ENCODE data around the gene SLC1A2. TPM values are rescaled to one million over a fixed set of nuclear protein-coding genes. Genes with fewer than 3 reads are reported as not detected.

Gene SLC1A2
- total RNA-seq, 1 experiment from 2014 or later: 0.50 TPM

GRCh38 chr11:35304900-35305460, 114.4 kb downstream of the SLC1A2 start (continued):
- TF ChIP-seq PRDM15 (CRISPR knock-in tag; IDR thresholded peaks at IDR 0.05) (no peak), SMAD4 (CRISPR knock-in tag; IDR thresholded peaks at IDR 0.05) (no peak), ZNF423 (CRISPR knock-in tag; IDR thresholded peaks at IDR 0.05) (no peak)

DNA sequence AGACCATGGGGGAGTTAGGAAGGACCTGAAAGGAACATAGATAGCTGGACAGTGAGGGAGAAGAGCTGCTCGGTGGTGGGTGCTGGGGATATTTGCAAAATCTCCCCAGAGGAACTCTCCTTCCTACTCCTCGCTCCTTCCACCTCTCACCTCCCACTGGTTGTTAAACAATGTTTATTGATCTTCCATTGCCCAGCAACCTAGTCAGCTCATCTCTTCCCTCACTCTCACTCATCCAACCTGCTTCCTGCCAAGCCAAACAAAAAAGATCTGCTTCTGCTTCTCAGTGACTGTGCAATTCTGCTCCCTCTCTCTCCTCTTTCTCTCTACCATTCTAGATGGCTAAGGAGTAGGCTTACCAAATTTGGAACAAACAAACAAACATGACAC, 115.0 kb downstream of the SLC1A2 start:
- Mint-ChIP-seq H3K36me3 (no peaks in the 10 kb centered on the region), H3K4me1 (peaks cover 6% of the 10 kb centered on the region), H3K4me3 (no peak overlapping the region), H3K27ac (no peak overlapping the region), H3K27me3 (ENCODE audit: low read depth) (no peaks in the 10 kb centered on the region), H3K9me3 (no peaks in the 10 kb centered on the region)
- ChIA-PET CTCF (interaction anchor here (0.7 to 1.8 kb wide), 2 partner anchors 9 to 14 kb away, joined by 3 to 7 read pairs; no protein-coding TSS in a partner anchor), POLR2A (no interaction called here)
- TF ChIP-seq E2F1 (CRISPR knock-in tag; IDR thresholded peaks at IDR 0.05) (no peak), MYBL2 (CRISPR knock-in tag; IDR thresholded peaks at IDR 0.05) (no peak), ETV6 (CRISPR knock-in tag; IDR thresholded peaks at IDR 0.05) (no peak), E2F4 (CRISPR knock-in tag; IDR thresholded peaks at IDR 0.05; ENCODE audit: borderline replicate concordance, low read depth) (no peak), PRRX2 (CRISPR knock-in tag; IDR thresholded peaks at IDR 0.05) (no peak), EMX1 (CRISPR knock-in tag; IDR thresholded peaks at IDR 0.05) (no peak), ATF3 (CRISPR knock-in tag; conservative IDR thresholded peaks at IDR 0.05) (no peak), ATF6 (CRISPR knock-in tag; IDR thresholded peaks at IDR 0.05) (no peak), CREM (CRISPR knock-in tag; IDR thresholded peaks at IDR 0.05) (no peak), SOX15 (CRISPR knock-in tag; IDR thresholded peaks at IDR 0.05) (no peak), AFF4 (CRISPR knock-in tag; IDR thresholded peaks at IDR 0.05; ENCODE audit: borderline replicate concordance) (no peak), SMAD3 (CRISPR knock-in tag; IDR thresholded peaks at IDR 0.05; ENCODE audit: borderline replicate concordance) (no peak), MXD4 (CRISPR knock-in tag; IDR thresholded peaks at IDR 0.05; ENCODE audit: borderline replicate concordance) (no peak), NR2C2 (CRISPR knock-in tag; IDR thresholded peaks at IDR 0.05) (no peak)
- TF ChIP-seq, protein P1, sequence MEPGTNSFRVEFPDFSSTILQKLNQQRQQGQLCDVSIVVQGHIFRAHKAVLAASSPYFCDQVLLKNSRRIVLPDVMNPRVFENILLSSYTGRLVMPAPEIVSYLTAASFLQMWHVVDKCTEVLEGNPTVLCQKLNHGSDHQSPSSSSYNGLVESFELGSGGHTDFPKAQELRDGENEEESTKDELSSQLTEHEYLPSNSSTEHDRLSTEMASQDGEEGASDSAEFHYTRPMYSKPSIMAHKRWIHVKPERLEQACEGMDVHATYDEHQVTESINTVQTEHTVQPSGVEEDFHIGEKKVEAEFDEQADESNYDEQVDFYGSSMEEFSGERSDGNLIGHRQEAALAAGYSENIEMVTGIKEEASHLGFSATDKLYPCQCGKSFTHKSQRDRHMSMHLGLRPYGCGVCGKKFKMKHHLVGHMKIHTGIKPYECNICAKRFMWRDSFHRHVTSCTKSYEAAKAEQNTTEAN (CRISPR knock-in tag; IDR thresholded peaks at IDR 0.05): no peak
- TF ChIP-seq, protein P2, sequence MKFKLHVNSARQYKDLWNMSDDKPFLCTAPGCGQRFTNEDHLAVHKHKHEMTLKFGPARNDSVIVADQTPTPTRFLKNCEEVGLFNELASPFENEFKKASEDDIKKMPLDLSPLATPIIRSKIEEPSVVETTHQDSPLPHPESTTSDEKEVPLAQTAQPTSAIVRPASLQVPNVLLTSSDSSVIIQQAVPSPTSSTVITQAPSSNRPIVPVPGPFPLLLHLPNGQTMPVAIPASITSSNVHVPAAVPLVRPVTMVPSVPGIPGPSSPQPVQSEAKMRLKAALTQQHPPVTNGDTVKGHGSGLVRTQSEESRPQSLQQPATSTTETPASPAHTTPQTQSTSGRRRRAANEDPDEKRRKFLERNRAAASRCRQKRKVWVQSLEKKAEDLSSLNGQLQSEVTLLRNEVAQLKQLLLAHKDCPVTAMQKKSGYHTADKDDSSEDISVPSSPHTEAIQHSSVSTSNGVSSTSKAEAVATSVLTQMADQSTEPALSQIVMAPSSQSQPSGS (CRISPR knock-in tag; IDR thresholded peaks at IDR 0.05; ENCODE audit: borderline replicate concordance, low read depth): no peak
- no peak for DNase-seq (ENCODE audit: low spot score)
- ATAC-seq: no peak
